ENCODE results near the gene CHRM5. TPM values are rescaled to one million over a fixed set of nuclear protein-coding genes. Genes with fewer than 3 reads are reported as not detected.
A peak's percentile ranks its signal among the peaks of the same experiment; 100 is the strongest.

The CHRM5 gene
- total RNA-seq, 4 donors from 2014 or later: 0.21 to 0.98 (median 0.37) TPM

DNA sequence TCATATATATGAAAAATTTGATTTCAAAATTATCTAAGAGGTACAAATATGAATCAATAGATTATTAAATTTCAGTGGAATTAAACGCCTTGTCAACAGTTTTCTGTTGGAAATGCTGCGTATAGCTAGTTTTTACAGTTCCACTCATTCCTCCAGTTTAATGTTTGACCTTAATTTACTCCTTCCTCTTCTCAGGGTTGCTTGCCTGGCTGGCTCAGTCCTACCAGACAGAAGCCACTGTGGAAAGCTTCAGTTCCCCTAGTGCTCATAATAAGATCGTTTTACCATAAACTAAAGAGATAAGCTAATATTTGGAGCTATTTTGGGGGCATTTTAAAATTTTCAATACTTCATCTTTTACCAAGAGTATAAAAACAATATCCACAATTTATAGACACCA lies 110.6 kb downstream of the CHRM5 start:
- H3K4me1 ChIP-seq: no peaks in the 10 kb centered on the region
- peaks cover 0 to 25% (median 0%) of the 10 kb centered on the region in 3 donors for H3K36me3 ChIP-seq
- TF ChIP-seq, protein P1, sequence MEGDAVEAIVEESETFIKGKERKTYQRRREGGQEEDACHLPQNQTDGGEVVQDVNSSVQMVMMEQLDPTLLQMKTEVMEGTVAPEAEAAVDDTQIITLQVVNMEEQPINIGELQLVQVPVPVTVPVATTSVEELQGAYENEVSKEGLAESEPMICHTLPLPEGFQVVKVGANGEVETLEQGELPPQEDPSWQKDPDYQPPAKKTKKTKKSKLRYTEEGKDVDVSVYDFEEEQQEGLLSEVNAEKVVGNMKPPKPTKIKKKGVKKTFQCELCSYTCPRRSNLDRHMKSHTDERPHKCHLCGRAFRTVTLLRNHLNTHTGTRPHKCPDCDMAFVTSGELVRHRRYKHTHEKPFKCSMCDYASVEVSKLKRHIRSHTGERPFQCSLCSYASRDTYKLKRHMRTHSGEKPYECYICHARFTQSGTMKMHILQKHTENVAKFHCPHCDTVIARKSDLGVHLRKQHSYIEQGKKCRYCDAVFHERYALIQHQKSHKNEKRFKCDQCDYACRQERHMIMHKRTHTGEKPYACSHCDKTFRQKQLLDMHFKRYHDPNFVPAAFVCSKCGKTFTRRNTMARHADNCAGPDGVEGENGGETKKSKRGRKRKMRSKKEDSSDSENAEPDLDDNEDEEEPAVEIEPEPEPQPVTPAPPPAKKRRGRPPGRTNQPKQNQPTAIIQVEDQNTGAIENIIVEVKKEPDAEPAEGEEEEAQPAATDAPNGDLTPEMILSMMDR (IDR thresholded peaks at IDR 0.05): no peak
- TF ChIP-seq POLR2A (IDR thresholded peaks at IDR 0.05): no peak
- no peak for TF ChIP-seq EP300 (IDR thresholded peaks at IDR 0.05)
- no peak for DNase-seq (ENCODE audit: low spot score in 2 of 2)
- no peaks in the 10 kb centered on the region for H3K27me3 ChIP-seq
- H3K9me3 ChIP-seq: no peaks in the 10 kb centered on the region
- no peak overlapping the region for H3K27ac ChIP-seq
- WGBS, 2 donors: 87 to 88% methylated on average over 3 of the region's 3 CpGs
- H3K4me3 ChIP-seq: no peak overlapping the region

DNA sequence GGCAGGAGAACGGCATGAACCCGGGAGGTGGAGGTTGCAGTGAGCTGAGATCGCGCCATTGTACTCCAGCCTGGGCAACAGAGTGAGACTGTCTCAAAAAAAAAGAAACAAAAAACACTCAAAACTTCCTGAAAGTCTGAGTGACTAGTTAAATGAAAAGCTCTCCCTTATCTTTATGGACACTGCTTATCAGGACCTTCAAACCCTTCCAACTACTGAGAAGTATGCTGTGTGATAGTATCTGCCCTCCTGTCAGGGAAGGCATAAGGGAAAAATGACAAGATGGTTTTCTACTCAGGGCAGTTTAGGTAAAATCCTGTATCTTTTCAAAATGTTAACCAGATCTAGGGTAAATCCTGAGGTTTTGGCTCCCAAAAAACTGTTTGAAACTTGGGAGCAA lies 111.6 kb downstream of the CHRM5 start:
- peaks cover 0 to 34% (median 0%) of the 10 kb centered on the region in 3 donors for H3K36me3 ChIP-seq
- no peaks in the 10 kb centered on the region for H3K27me3 ChIP-seq
- H3K4me1 ChIP-seq: no peaks in the 10 kb centered on the region
- H3K27ac ChIP-seq: no peak overlapping the region
- no peaks in the 10 kb centered on the region for H3K9me3 ChIP-seq
- H3K4me3 ChIP-seq: no peak overlapping the region
- TF ChIP-seq EP300 (IDR thresholded peaks at IDR 0.05) (no peak), POLR2A (IDR thresholded peaks at IDR 0.05) (no peak)
- TF ChIP-seq, protein P1 (IDR thresholded peaks at IDR 0.05): no peak
- 94 to 95% methylated on average over 4 of the region's 4 CpGs for WGBS, 2 donors
- no peak for DNase-seq (ENCODE audit: low spot score in 2 of 2)

DNA sequence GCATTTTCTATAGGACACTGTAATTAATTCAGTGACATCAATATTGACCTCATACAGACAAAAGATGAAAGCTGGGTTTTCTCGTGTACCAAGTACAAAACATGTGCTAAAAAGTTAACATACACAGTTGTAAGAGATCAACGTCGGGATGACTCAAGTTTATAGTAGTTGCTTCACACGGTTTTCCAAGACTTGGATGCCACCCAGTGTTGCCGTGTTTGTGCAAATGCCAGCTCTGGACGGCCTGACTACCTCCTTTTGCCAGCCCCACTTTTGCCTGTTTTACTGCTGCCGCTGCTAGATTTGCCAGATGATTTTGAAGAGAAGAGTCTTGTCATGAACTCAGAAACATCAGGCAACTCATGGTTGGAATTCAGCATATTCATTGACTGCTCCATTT lies 115.8 kb downstream of the CHRM5 start:
- no peaks in the 10 kb centered on the region for H3K9me3 ChIP-seq
- no peak overlapping the region for H3K27ac ChIP-seq
- H3K4me1 ChIP-seq: no peaks in the 10 kb centered on the region
- H3K27me3 ChIP-seq: no peaks in the 10 kb centered on the region
- DNase-seq (ENCODE audit: low spot score in 2 of 2): no peak
- H3K36me3 ChIP-seq: peaks cover 0 to 65% (median 0%) of the 10 kb centered on the region in 3 donors
- 70 to 73% methylated on average over 7 of the region's 7 CpGs for WGBS, 2 donors
- TF ChIP-seq POLR2A (IDR thresholded peaks at IDR 0.05) (no peak), EP300 (IDR thresholded peaks at IDR 0.05) (no peak)
- TF ChIP-seq, protein P1 (IDR thresholded peaks at IDR 0.05): no peak
- no peak overlapping the region for H3K4me3 ChIP-seq

DNA sequence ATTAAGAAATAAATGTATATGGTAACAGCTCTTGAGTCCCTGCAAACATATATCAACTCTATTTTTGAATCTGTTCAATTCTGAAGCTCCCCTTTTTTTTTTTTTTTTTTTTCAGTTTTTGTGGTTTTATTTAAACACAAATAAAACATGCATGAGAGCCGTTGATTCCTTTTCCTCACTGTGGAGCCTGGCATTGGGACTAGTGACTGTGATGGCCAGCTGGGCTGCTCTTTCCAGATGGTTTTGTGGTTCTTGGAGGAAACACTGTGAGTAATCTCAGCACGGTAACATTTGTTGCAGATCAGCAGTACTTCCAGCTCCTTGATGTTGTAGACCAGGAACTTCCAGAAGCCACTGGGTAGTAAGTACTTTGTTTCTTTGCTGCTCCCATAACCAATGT lies 117.4 kb downstream of the CHRM5 start:
- no peaks in the 10 kb centered on the region for H3K4me1 ChIP-seq
- no peaks in the 10 kb centered on the region for H3K9me3 ChIP-seq
- 78 to 93% methylated on average over 2 of the region's 2 CpGs for WGBS, 2 donors
- TF ChIP-seq EP300 (IDR thresholded peaks at IDR 0.05) (no peak), POLR2A (IDR thresholded peaks at IDR 0.05) (no peak)
- TF ChIP-seq, protein P1 (IDR thresholded peaks at IDR 0.05): no peak
- peaks cover 0 to 80% (median 0%) of the 10 kb centered on the region in 3 donors for H3K36me3 ChIP-seq
- no peak for DNase-seq (ENCODE audit: low spot score in 2 of 2)
- no peak overlapping the region for H3K27ac ChIP-seq
- no peak overlapping the region for H3K4me3 ChIP-seq
- H3K27me3 ChIP-seq: no peaks in the 10 kb centered on the region

DNA sequence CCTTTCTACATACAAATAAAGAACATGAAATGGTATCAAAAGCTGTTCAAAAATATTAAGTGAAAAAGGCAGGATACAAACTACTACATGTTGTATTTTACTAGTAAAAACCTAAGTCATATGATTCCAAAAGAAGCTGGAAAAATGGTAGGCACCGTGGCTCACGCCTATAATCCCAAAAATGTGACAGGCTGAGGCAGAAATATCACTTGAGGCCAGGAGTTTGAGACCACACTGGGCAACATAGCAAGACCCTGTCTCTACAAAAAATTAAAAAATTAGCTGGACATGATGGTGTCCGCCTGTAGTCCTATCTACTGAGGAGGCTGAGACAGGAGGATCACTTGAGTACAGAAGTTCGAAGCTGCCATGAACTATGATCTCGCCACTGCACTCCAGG lies 131.6 kb downstream of the CHRM5 start:
- Histone ChIP-seq H3K27ac (no peak overlapping the region), H3K4me3 (peak overlapping the region in 1 of 4 donors; percentile 83), H3K9me3 (no peaks in the 10 kb centered on the region), H3K36me3 (peaks cover 0 to 18% (median 0%) of the 10 kb centered on the region in 3 donors), H3K27me3 (no peaks in the 10 kb centered on the region), H3K4me1 (peaks cover 0 to 42% (median 18%) of the 10 kb centered on the region in 4 donors)
- no peak for TF ChIP-seq EP300 (IDR thresholded peaks at IDR 0.05)
- no peak for TF ChIP-seq POLR2A (IDR thresholded peaks at IDR 0.05)
- TF ChIP-seq, protein P1 (IDR thresholded peaks at IDR 0.05): no peak
- no peak for DNase-seq (ENCODE audit: low spot score in 2 of 2)
- WGBS, 2 donors: 92 to 96% methylated on average over 5 of the region's 5 CpGs

Measured in tibial nerve (tissue), 4 donors.